Activated CD4-positive, alpha-beta T cell treated with anti-CD3 and anti-CD28 coated beads for 36 hours (primary cell): ENCODE results near the gene DYNC1H1. TPM values are rescaled to one million over a fixed set of nuclear protein-coding genes. Genes with fewer than 3 reads are reported as not detected.
"Not testable (repeated sequence)": the region's sequence is repeated elsewhere in the genome, so short reads cannot be mapped to it uniquely, and the experiment has no call there.

Source experiments
- ATAC-seq: fragments of 200-7000 bp; cut with Tn5 transposase; one replicate; pipeline ENCODE4 v1.10.0; 2021; ENCODE audit warnings: mild to moderate bottlenecking, moderate library complexity
- CTCF ChIA-PET: fragments of 350-600 bp; sonication (Branson Sonifier 250); formaldehyde crosslinking; loops from one replicate; lab custom pipeline; 2021; ENCODE audit warnings: antibody characterized with exemption; lab: Charles Lee
- POLR2A ChIA-PET: fragments of 350-600 bp; sonication (Branson Sonifier 250); formaldehyde crosslinking; loops from one replicate; lab custom pipeline; 2021; ENCODE audit warnings: antibody characterized with exemption, inconsistent platforms; lab: Charles Lee
- DNase-seq: peaks from one replicate; pipeline ENCODE4 v3.0.0-alpha.2; 2020
- H3K27ac Mint-ChIP-seq: one replicate; pipeline ENCODE4 v1.8.0; 2021; ENCODE audit warnings: mixed read lengths
- H3K27me3 Mint-ChIP-seq: one replicate; pipeline ENCODE4 v1.8.0; 2021; ENCODE audit warnings: mixed read lengths
- H3K36me3 Mint-ChIP-seq: one replicate; pipeline ENCODE4 v1.8.0; 2021; ENCODE audit warnings: low read depth, mixed read lengths
- H3K4me1 Mint-ChIP-seq: one replicate; pipeline ENCODE4 v1.8.0; 2021; ENCODE audit warnings: mixed read lengths
- H3K4me3 Mint-ChIP-seq: one replicate; pipeline ENCODE4 v1.8.0; 2021; ENCODE audit warnings: mild to moderate bottlenecking, moderate library complexity, mixed read lengths
- H3K9me3 Mint-ChIP-seq: one replicate; pipeline ENCODE4 v1.8.0; 2021; ENCODE audit warnings: low read depth, mixed read lengths
- intact Hi-C, 2 experiments: fragments of 100-400 bp; cut with DNase I in 1 of 2; cut with micrococcal nuclease in 1 of 2; formaldehyde crosslinking; loops; one replicate each; pipeline versions ENCODE4 v1.14.2 to v1.15.1; 2022 to 2024; cut with DNase I, micrococcal nuclease
- total RNA-seq, 2 experiments: library from RNA; stranded (reverse); gene quantifications; one replicate each; pipeline ENCODE4 v1.2.3, GENCODE V29; 2021

DYNC1H1 gene
- total RNA-seq, 2 experiments from 2014 or later, result 283 to 293 TPM

GRCh38 chr14:101977311-101978071 lies 13.1 kb downstream of the DYNC1H1 start:
- H3K27ac Mint-ChIP-seq, result no peak overlapping the region

DNA sequence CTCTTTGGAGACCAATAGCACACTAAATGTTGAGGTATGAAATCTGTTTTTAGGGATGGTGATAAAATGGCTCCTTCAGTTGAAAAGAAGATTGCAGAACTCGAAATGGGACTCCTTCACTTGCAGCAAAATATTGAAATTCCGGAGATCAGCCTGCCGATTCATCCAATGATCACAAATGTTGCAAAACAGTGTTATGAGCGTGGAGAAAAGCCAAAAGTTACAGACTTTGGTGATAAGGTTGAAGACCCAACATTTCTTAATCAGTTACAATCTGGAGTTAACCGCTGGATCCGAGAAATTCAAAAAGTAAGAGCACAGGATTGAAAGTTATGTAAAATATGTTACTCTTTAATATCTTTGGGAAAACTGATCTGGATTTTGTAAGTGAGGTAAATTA lies 15.3 kb downstream of the DYNC1H1 start:
- H3K9me3 Mint-ChIP-seq, result no peaks in the 10 kb centered on the region
- H3K27ac Mint-ChIP-seq, result no peak overlapping the region
- DNase-seq, result no peak
- intact Hi-C loops, result no loop called here
- ATAC-seq, result no peak
- POLR2A ChIA-PET, result no interaction called here
- H3K4me1 Mint-ChIP-seq, result peaks cover 11% of the 10 kb centered on the region
- no peaks in the 10 kb centered on the region for H3K27me3 Mint-ChIP-seq
- H3K36me3 Mint-ChIP-seq, result peaks cover 41% of the 10 kb centered on the region
- CTCF ChIA-PET, result no interaction called here
- no peak overlapping the region for H3K4me3 Mint-ChIP-seq

More at GRCh38 chr14:101977311-101978071, 13.1 kb downstream of the DYNC1H1 start:
- Mint-ChIP-seq H3K27me3 (no peaks in the 10 kb centered on the region), H3K4me1 (peaks cover 19% of the 10 kb centered on the region), H3K4me3 (no peak overlapping the region), H3K36me3 (peaks cover 31% of the 10 kb centered on the region), H3K9me3 (no peaks in the 10 kb centered on the region)
- no peak for DNase-seq
- ChIA-PET CTCF (interaction anchor here (1.2 to 1.4 kb wide), 2 partner anchors 12 to 119 kb away, joined by 3 to 4 read pairs; no protein-coding TSS in a partner anchor), POLR2A (no interaction called here)
- ATAC-seq, result no peak
- intact Hi-C loops, result no loop called here

GRCh38 chr14:101980251-101980650 lies 15.9 kb downstream of the DYNC1H1 start:
- ChIA-PET POLR2A (no interaction called here), CTCF (no interaction called here)
- DNase-seq (no peak), ATAC-seq (no peak)
- intact Hi-C loops, result no loop called here
- Mint-ChIP-seq H3K4me1 (peaks cover 11% of the 10 kb centered on the region), H3K27ac (peak overlapping the region; percentile 71), H3K27me3 (no peaks in the 10 kb centered on the region), H3K9me3 (no peaks in the 10 kb centered on the region), H3K36me3 (peaks cover 43% of the 10 kb centered on the region), H3K4me3 (no peak overlapping the region)

- intact Hi-C loops, result no loop called here
- Mint-ChIP-seq H3K27me3 (no peaks in the 10 kb centered on the region), H3K4me1 (peaks cover 11% of the 10 kb centered on the region), H3K36me3 (peaks cover 46% of the 10 kb centered on the region), H3K27ac (peak overlapping the region; percentile 71), H3K4me3 (no peak overlapping the region), H3K9me3 (no peaks in the 10 kb centered on the region)
- DNase-seq (peak; percentile 44), ATAC-seq (peak; percentile 80)
- POLR2A ChIA-PET, result no interaction called here
- CTCF ChIA-PET, result no interaction called here
These were observed 16.3 kb downstream of the DYNC1H1 start for GRCh38 chr14:101980700-101981099.

- H3K9me3 Mint-ChIP-seq, result no peaks in the 10 kb centered on the region
- ChIA-PET CTCF (no interaction called here), POLR2A (no interaction called here)
- H3K27ac Mint-ChIP-seq, result no peak overlapping the region
- intact Hi-C loops, result no loop called here
- ATAC-seq, result no peak
- H3K4me1 Mint-ChIP-seq, result peaks cover 11% of the 10 kb centered on the region
- no peaks in the 10 kb centered on the region for H3K27me3 Mint-ChIP-seq
- H3K36me3 Mint-ChIP-seq, result peaks cover 54% of the 10 kb centered on the region
- no peak overlapping the region for H3K4me3 Mint-ChIP-seq
- DNase-seq, result no peak
These were observed 18.2 kb downstream of the DYNC1H1 start for GRCh38 chr14:101982621-101983020.

DNA sequence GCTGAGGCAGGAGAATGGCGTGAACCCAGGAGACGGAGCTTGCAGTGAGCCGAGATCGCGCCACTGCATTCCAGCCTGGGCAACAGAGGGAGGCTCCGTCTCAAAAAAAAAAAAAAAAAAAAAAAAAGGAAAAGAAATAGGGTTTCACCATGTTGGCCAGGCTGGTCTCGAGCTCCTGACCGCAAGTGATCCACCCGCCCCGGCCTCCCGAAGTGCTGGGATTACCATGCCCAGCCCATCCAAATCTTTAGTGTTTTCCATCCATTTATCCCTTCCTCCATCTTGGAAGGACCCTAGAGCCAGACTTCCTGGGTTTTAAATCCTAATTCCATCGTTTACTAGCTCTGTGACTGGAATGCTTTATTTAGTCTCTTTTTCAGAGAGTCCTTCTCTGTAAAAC lies 20.5 kb downstream of the DYNC1H1 start:
- CTCF ChIA-PET, H3K9me3 Mint-ChIP-seq, DNase-seq, intact Hi-C loops, H3K4me3 Mint-ChIP-seq, POLR2A ChIA-PET, H3K27me3 Mint-ChIP-seq, H3K27ac Mint-ChIP-seq, ATAC-seq: not testable (repeated sequence)
- Mint-ChIP-seq H3K4me1 (peaks cover 18% of the 10 kb centered on the region), H3K36me3 (peaks cover 60% of the 10 kb centered on the region)

DNA sequence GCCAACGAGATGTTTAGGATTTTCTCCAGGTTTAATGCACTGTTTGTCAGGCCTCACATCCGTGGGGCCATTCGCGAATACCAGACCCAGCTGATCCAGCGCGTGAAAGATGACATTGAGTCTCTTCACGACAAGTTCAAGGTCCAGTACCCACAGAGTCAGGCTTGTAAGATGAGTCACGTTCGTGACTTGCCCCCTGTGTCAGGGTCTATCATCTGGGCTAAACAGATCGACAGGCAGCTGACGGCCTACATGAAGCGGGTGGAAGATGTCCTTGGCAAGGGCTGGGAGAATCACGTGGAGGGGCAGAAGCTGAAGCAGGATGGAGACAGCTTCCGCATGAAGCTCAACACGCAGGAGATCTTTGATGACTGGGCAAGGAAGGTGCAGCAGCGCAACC lies 21.6 kb downstream of the DYNC1H1 start:
- DNase-seq, result no peak
- H3K27ac Mint-ChIP-seq, result no peak overlapping the region
- ATAC-seq, result no peak
- no peak overlapping the region for H3K4me3 Mint-ChIP-seq
- H3K9me3 Mint-ChIP-seq, result no peaks in the 10 kb centered on the region
- peaks cover 10% of the 10 kb centered on the region for H3K4me1 Mint-ChIP-seq
- H3K36me3 Mint-ChIP-seq, result peaks cover 56% of the 10 kb centered on the region
- POLR2A ChIA-PET, result no interaction called here
- intact Hi-C loops, result no loop called here
- no peaks in the 10 kb centered on the region for H3K27me3 Mint-ChIP-seq
- CTCF ChIA-PET, result no interaction called here

DNA sequence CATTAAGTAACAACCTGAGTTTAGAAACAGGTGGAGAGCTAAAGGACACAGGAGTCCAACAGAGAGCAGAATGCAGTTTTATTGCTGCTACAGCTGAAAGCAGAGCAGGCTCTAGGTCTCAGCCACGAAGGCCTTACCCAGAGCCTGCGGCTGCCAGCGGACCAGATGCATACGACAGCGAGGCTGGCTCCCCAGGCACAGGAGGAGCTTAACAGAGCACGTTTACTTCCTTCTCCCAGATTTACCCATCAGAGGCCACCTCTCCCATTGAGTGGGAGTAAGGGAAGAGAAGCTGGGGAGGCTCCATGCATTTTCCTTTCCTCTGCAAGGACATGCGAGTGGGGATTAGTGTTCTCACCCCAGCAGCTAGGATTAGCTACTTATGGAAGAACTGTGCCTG lies 22.6 kb downstream of the DYNC1H1 start:
- CTCF ChIA-PET, result interaction anchor here (0.8 kb wide), 1 partner anchor 26 kb away, joined by 4 read pairs; no protein-coding TSS in a partner anchor
- Mint-ChIP-seq H3K4me1 (peaks cover 10% of the 10 kb centered on the region), H3K27ac (no peak overlapping the region), H3K36me3 (peaks cover 58% of the 10 kb centered on the region), H3K9me3 (no peaks in the 10 kb centered on the region), H3K27me3 (no peaks in the 10 kb centered on the region), H3K4me3 (no peak overlapping the region)
- intact Hi-C loops, result no loop called here
- POLR2A ChIA-PET, result interaction anchor here (0.6 kb wide), 1 partner anchor 63 kb away, joined by 3 read pairs; no protein-coding TSS in a partner anchor
- ATAC-seq (no peak), DNase-seq (no peak)

GRCh38 chr14:101988377-101988776 lies 24.0 kb downstream of the DYNC1H1 start:
- DNase-seq (no peak), ATAC-seq (peak; percentile 36)
- CTCF ChIA-PET, result interaction anchor here (0.9 kb wide), 1 partner anchor 1480 kb away, joined by 4 read pairs; no protein-coding TSS in a partner anchor
- H3K4me1 Mint-ChIP-seq, result peaks cover 10% of the 10 kb centered on the region
- intact Hi-C loops, result no loop called here
- no peaks in the 10 kb centered on the region for H3K9me3 Mint-ChIP-seq
- H3K36me3 Mint-ChIP-seq, result peaks cover 59% of the 10 kb centered on the region
- peak overlapping the region; percentile 53 for H3K27ac Mint-ChIP-seq
- POLR2A ChIA-PET, result no interaction called here
- no peak overlapping the region for H3K4me3 Mint-ChIP-seq
- no peaks in the 10 kb centered on the region for H3K27me3 Mint-ChIP-seq

GRCh38 chr14:101991352-101991751 lies 27.0 kb downstream of the DYNC1H1 start:
- ATAC-seq (peak; percentile 47), DNase-seq (no peak)
- POLR2A ChIA-PET, result interaction anchor here (0.8 kb wide), 1 partner anchor 84 kb away, joined by 3 read pairs; no protein-coding TSS in a partner anchor
- Mint-ChIP-seq H3K27me3 (no peaks in the 10 kb centered on the region), H3K9me3 (no peaks in the 10 kb centered on the region), H3K27ac (no peak overlapping the region), H3K4me3 (no peak overlapping the region), H3K36me3 (peaks cover 65% of the 10 kb centered on the region), H3K4me1 (peaks cover 10% of the 10 kb centered on the region)
- intact Hi-C loops, result loop anchor here in 1 of 2 experiments (5.0 kb wide), 1 partner anchor 46 kb away; no protein-coding TSS in a partner anchor
- CTCF ChIA-PET, result interaction anchor here (0.7 to 1.2 kb wide), 3 partner anchors 23 to 1737 kb away, joined by 3 to 4 read pairs (median 3); no protein-coding TSS in a partner anchor

DNA sequence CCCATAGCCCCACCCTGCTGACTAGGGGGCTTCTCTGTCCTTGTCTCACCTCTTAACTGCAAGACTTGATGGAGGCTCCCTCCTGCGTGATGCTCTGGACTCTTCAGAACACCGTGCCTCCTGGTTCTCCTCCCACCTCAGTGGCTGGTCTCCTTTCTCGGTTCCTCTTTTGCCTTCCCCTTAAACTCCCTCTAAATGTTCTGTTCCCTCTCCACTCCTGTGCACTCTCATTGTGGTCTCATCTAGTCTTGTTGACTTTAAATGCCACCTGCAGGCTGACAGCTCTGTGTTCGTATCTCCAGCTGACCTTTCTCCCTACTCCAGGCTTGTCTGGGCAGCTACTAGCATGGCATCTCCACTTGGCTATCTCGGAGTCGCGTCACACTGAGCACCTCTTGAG lies 28.3 kb downstream of the DYNC1H1 start:
- ChIA-PET CTCF (no interaction called here), POLR2A (interaction anchor here (0.6 kb wide), 1 partner anchor 190 kb away, joined by 4 read pairs; no protein-coding TSS in a partner anchor)
- no peak for DNase-seq
- no peak overlapping the region for H3K4me3 Mint-ChIP-seq
- peaks cover 68% of the 10 kb centered on the region for H3K36me3 Mint-ChIP-seq
- peak overlapping the region; percentile 11 for H3K27ac Mint-ChIP-seq
- no peaks in the 10 kb centered on the region for H3K9me3 Mint-ChIP-seq
- H3K27me3 Mint-ChIP-seq, result no peaks in the 10 kb centered on the region
- intact Hi-C loops, result loop anchor here in 1 of 2 experiments (5.0 kb wide), 1 partner anchor 45 kb away; no protein-coding TSS in a partner anchor
- no peak for ATAC-seq
- peaks cover 10% of the 10 kb centered on the region for H3K4me1 Mint-ChIP-seq
